ENCODE results near the gene GFPT1.

Gene GFPT1

GRCh38 chr2:69397234-69397633 lies 10.2 kb upstream of the GFPT1 start:
- H3K4me3 ChIP-seq (ENCODE audit: low read depth, low read length): no peak overlapping the region
- DNase-seq (ENCODE audit: low read depth): no peak
- TF ChIP-seq MYC (IDR thresholded peaks at IDR 0.05; ENCODE audit: low read depth, low read length) (no peak), MAX (IDR thresholded peaks at IDR 0.05; ENCODE audit: low read depth, low read length) (no peak), POLR2A (IDR thresholded peaks at IDR 0.05; ENCODE audit: extremely low read depth, insufficient read length) (no peak)
- TF ChIP-seq, protein P1, sequence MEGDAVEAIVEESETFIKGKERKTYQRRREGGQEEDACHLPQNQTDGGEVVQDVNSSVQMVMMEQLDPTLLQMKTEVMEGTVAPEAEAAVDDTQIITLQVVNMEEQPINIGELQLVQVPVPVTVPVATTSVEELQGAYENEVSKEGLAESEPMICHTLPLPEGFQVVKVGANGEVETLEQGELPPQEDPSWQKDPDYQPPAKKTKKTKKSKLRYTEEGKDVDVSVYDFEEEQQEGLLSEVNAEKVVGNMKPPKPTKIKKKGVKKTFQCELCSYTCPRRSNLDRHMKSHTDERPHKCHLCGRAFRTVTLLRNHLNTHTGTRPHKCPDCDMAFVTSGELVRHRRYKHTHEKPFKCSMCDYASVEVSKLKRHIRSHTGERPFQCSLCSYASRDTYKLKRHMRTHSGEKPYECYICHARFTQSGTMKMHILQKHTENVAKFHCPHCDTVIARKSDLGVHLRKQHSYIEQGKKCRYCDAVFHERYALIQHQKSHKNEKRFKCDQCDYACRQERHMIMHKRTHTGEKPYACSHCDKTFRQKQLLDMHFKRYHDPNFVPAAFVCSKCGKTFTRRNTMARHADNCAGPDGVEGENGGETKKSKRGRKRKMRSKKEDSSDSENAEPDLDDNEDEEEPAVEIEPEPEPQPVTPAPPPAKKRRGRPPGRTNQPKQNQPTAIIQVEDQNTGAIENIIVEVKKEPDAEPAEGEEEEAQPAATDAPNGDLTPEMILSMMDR (IDR thresholded peaks at IDR 0.05; ENCODE audit: low read depth, low read length): no peak

GRCh38 chr2:69395866-69396265 lies 8.8 kb upstream of the GFPT1 start:
- DNase-seq (ENCODE audit: low read depth): no peak
- TF ChIP-seq MAX (IDR thresholded peaks at IDR 0.05; ENCODE audit: low read depth, low read length) (no peak), POLR2A (IDR thresholded peaks at IDR 0.05; ENCODE audit: extremely low read depth, insufficient read length) (no peak), MYC (IDR thresholded peaks at IDR 0.05; ENCODE audit: low read depth, low read length) (no peak)
- TF ChIP-seq, protein P1 (IDR thresholded peaks at IDR 0.05; ENCODE audit: low read depth, low read length): no peak
- no peak overlapping the region for H3K4me3 ChIP-seq (ENCODE audit: low read depth, low read length)

GRCh38 chr2:69393963-69394362 lies 6.9 kb upstream of the GFPT1 start:
- H3K4me3 ChIP-seq (ENCODE audit: low read depth, low read length): no peak overlapping the region
- TF ChIP-seq MYC (IDR thresholded peaks at IDR 0.05; ENCODE audit: low read depth, low read length) (no peak), MAX (IDR thresholded peaks at IDR 0.05; ENCODE audit: low read depth, low read length) (no peak), POLR2A (IDR thresholded peaks at IDR 0.05; ENCODE audit: extremely low read depth, insufficient read length) (no peak)
- TF ChIP-seq, protein P1 (IDR thresholded peaks at IDR 0.05; ENCODE audit: low read depth, low read length): no peak
- no peak for DNase-seq (ENCODE audit: low read depth)

DNA sequence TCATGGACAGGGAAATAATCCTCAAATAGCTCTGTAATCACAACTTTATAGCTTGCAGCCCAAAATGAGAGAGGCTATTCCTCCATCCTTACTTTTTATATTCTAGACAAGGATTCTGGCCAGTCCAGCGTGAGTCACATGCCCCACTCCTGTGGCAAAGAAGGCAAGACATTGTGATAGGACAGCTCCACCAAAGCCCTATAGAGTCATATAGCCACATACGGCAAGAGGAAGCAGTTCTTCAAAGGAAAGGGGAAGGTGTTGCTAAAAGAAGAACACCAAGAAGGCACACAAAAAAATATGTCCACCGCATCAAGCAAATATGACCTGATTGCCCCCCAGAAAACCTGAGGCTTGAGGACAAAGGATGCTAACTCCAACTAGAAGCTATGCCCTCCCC lies 3.4 kb upstream of the GFPT1 start:
- DNase-seq (ENCODE audit: low read depth): peak; percentile 84
- H3K4me3 ChIP-seq (ENCODE audit: low read depth, low read length): no peak overlapping the region
- TF ChIP-seq MYC (IDR thresholded peaks at IDR 0.05; ENCODE audit: low read depth, low read length) (no peak), MAX (IDR thresholded peaks at IDR 0.05; ENCODE audit: low read depth, low read length) (0 out of 2 replicates have a peak, but pooled peaks have one; percentile 15)

- DNase-seq (ENCODE audit: low read depth): no peak
- no peak overlapping the region for H3K4me3 ChIP-seq (ENCODE audit: low read depth, low read length)
- TF ChIP-seq POLR2A (IDR thresholded peaks at IDR 0.05; ENCODE audit: extremely low read depth, insufficient read length) (no peak), MYC (IDR thresholded peaks at IDR 0.05; ENCODE audit: low read depth, low read length) (no peak), MAX (IDR thresholded peaks at IDR 0.05; ENCODE audit: low read depth, low read length) (no peak)
- TF ChIP-seq, protein P1 (IDR thresholded peaks at IDR 0.05; ENCODE audit: low read depth, low read length): no peak
Observed at GRCh38 chr2:69390001-69390400, 3.0 kb upstream of the GFPT1 start.

DNA sequence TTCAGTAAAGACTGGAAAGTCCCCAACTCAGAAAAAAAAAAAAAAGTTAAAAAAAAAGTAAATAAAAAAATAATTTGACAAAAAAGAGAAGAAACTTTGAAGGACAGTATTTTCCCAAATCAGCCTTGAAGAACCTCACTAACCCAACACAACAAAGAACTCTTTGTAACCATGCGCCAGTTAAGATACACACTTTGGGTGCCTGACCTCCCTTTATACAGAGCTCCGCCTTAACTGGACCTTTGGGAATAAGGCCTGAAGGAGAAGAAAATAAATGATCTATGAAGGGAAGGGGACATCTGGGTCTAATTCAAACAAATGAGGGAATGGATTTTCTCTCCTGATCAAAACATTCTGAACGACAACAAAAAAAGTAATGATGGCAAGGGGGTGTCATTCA lies 2.2 kb upstream of the GFPT1 start:
- no peak for TF ChIP-seq MAX (IDR thresholded peaks at IDR 0.05; ENCODE audit: low read depth, low read length)
- no peak overlapping the region for H3K4me3 ChIP-seq (ENCODE audit: low read depth, low read length)
- DNase-seq (ENCODE audit: low read depth): no peak

All from NB4 (cell line).